Measurements from ENCODE around the gene CDC34. TPM values are rescaled to one million over a fixed set of nuclear protein-coding genes. Genes with fewer than 3 reads are reported as not detected.

The CDC34 gene
- total RNA-seq, 1 donor from 2014 or later: 124 TPM

DNA sequence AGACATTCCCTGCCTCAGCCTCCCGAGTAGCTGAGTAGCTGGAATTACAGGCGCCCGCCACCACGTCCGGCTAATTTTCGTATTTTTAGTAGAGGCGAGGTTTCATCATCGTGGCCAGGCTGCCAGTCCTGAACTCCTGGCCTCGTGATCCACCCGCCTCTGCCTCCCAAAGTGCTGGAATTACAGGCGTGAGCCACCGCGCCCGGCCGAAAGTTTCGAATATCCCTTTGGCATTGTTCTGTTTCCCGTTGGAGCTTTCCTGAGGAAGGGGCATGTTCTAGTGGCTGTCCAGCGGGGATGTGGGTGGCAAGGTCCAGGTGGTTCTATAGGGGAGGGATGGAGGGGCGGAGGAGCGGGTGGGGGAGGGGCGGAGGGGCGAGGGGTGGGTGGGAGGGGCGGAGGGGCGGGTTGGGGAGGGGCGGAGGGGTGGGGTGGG, 38.7 kb downstream of the CDC34 start:
- H3K4me1 ChIP-seq: peaks cover 3 to 26% of the 10 kb centered on the region in 2 donors
- H3K4me3 ChIP-seq: no peak overlapping the region
- H3K9me3 ChIP-seq: no peaks in the 10 kb centered on the region
- H3K27me3 ChIP-seq: no peaks in the 10 kb centered on the region
- no peaks in the 10 kb centered on the region for H3K36me3 ChIP-seq
- no peak for DNase-seq (ENCODE audit: low spot score in 2 of 2)
- no peak overlapping the region for H3K27ac ChIP-seq
- TF ChIP-seq, protein P1, sequence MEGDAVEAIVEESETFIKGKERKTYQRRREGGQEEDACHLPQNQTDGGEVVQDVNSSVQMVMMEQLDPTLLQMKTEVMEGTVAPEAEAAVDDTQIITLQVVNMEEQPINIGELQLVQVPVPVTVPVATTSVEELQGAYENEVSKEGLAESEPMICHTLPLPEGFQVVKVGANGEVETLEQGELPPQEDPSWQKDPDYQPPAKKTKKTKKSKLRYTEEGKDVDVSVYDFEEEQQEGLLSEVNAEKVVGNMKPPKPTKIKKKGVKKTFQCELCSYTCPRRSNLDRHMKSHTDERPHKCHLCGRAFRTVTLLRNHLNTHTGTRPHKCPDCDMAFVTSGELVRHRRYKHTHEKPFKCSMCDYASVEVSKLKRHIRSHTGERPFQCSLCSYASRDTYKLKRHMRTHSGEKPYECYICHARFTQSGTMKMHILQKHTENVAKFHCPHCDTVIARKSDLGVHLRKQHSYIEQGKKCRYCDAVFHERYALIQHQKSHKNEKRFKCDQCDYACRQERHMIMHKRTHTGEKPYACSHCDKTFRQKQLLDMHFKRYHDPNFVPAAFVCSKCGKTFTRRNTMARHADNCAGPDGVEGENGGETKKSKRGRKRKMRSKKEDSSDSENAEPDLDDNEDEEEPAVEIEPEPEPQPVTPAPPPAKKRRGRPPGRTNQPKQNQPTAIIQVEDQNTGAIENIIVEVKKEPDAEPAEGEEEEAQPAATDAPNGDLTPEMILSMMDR (IDR thresholded peaks at IDR 0.05): no peak
- intact Hi-C loops (cut with DNase I): loop anchor here (5.0 kb wide), 2 partner anchors 62 to 227 kb away; partner anchors contain the start of genes POLRMT and PTBP1

DNA sequence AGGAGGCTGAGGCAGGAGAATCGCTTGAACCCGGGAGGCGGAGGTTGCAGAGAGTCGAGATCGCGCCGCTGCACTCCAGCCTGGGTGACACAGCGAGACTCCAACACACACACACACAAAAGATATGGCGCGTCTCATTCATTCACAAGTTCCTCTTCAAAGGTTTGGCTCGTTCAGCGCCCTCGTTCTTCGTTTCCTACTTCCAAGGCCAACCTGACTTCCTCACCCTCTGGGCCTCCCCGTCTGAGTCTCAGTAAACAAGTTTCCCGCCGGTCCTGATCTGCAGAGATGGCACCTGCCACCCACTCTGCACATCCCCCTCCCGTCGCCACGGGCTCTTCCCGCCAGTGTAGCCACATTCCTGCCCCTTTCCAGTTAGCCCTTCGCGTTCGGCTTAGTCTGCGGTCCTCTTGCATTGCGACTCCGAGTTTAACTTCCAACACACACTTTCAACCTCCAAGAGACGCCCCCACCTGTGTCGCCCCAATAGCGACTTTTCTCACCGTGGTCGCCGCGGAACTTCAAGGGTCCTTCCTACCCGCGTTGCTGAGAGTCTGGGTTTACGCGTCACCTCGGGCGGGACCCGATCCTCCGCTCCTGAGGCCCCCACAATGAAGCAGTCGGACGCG, 39.5 kb downstream of the CDC34 start:
- Histone ChIP-seq H3K27me3 (no peaks in the 10 kb centered on the region), H3K27ac (peak overlapping the region in 1 of 2 donors; percentile 65), H3K36me3 (no peaks in the 10 kb centered on the region), H3K9me3 (no peaks in the 10 kb centered on the region), H3K4me1 (peaks cover 9 to 34% of the 10 kb centered on the region in 2 donors), H3K4me3 (peak overlapping the region; percentile 72 to 100)
- intact Hi-C loops (cut with DNase I): loop anchor here (5.0 kb wide), 2 partner anchors 61 to 226 kb away; partner anchors contain the start of genes POLRMT and PTBP1
- TF ChIP-seq, protein P1 (IDR thresholded peaks at IDR 0.05): no peak
- no peak for DNase-seq (ENCODE audit: low spot score in 2 of 2)

DNA sequence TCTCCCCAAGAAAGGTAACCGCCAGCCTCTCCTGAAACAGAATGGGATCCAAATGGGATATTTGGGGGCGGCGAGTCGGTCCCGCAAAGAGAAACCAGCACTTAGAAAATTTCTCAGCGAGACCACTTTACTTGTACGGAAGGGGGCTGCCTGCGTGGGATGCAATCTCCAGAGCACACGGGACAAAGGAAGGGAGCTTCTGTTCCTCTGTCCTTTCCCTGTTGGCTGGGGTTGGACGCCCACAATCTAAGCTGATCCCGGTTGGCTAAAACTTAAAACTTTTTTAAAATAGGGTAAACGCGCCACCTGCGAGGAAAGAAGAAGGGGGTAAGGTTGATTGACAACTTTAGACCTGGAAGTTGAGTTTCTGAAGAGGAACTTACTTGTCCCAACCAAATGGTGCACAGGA, 40.0 kb downstream of the CDC34 start:
- Histone ChIP-seq H3K27me3 (no peaks in the 10 kb centered on the region), H3K9me3 (no peaks in the 10 kb centered on the region), H3K4me1 (peaks cover 11 to 39% of the 10 kb centered on the region in 2 donors), H3K4me3 (peak overlapping the region; percentile 72 to 100), H3K36me3 (no peaks in the 10 kb centered on the region), H3K27ac (peak overlapping the region; percentile 52 to 65)
- DNase-seq (ENCODE audit: low spot score in 2 of 2): no peak
- TF ChIP-seq, protein P1 (IDR thresholded peaks at IDR 0.05): no peak
- intact Hi-C loops (cut with DNase I): loop anchor here (5.0 kb wide), 2 partner anchors 61 to 226 kb away; partner anchors contain the start of genes POLRMT and PTBP1

DNA sequence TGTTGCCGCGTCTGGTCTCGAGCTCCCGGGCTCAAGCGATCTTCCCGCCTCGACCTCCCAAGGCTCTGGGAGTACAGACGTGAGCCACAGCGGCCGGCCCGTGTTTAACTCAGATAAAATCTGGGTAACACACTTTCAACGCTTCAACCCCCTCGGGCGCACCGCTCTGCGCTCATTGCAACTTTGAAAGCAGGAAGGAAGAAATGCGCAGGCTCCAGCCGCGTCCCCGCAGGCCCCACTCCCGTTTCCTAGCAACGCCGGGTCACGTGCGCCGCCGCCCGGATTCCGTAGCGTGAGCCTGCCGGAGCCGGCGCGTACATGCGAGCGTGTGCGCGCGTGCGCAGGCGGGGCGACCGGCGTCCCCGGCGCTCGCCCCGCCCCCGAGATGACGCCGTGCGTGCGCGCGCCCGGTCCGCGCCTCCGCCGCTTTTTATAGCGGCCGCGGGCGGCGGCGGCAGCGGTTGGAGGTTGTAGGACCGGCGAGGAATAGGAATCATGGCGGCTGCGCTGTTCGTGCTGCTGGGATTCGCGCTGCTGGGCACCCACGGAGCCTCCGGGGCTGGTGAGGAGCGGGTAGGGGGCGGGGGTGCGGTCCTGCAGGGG, 40.7 kb downstream of the CDC34 start, which contains the start of gene BSG:
BSG (plus strand) TSS at position 457 of the 603 bp plus-strand sequence; CDS start at position 496, 39 bp downstream.
- H3K4me1 ChIP-seq: peaks cover 11 to 39% of the 10 kb centered on the region in 2 donors

More for the DNA sequence above, 40.7 kb downstream of the CDC34 start, which contains the start of gene BSG:
- TF ChIP-seq, protein P1 (IDR thresholded peaks at IDR 0.05): peak in 1 of 3 experiments; percentile 18
- Histone ChIP-seq H3K9me3 (no peaks in the 10 kb centered on the region), H3K4me3 (peak within 1 kb of the TSS; percentile 72 to 100), H3K27me3 (no peaks in the 10 kb centered on the region), H3K36me3 (no peaks in the 10 kb centered on the region), H3K27ac (peak within 1 kb of the TSS; percentile 74 to 89)
- peak; percentile 86 to 98 for DNase-seq (ENCODE audit: low spot score in 2 of 2)
- intact Hi-C loops (cut with DNase I): loop anchor here (1.0 to 5.0 kb wide), 4 partner anchors 41 to 225 kb away; partner anchors contain the start of genes CDC34, POLRMT, PTBP1 and TPGS1

All from ascending aorta (tissue), 2 donors.